A549 (cell line): ENCODE results near the gene NUAK1. TPM values are rescaled to one million over a fixed set of nuclear protein-coding genes. Genes with fewer than 3 reads are reported as not detected.

Experiments used
- ATAC-seq, 2 experiments: fragments of 200-7000 bp in 1 of 2; fragments of >200 bp in 1 of 2; cut with Nextera tagmentation in 1 of 2; cut with Tn5 transposase in 1 of 2; 3 replicates each; pipeline versions ENCODE4 v1.8.0 to v1.9.1; 2018 to 2020; ENCODE audit warnings: mild to moderate bottlenecking in 1 of 2, moderate library complexity in 1 of 2
- CTCF ChIA-PET: fragments of 300-600 bp; sonication (Branson Sonifier 250); formaldehyde crosslinking; extraction: SDS; loops from one replicate; lab custom pipeline; 2021; ENCODE audit warnings: antibody characterized with exemption, inconsistent platforms; lab: Yijun Ruan, JAX
- POLR2A ChIA-PET: fragments of 350-600 bp; formaldehyde crosslinking; extraction: SDS; loops from one replicate; lab custom pipeline; 2021; ENCODE audit warnings: antibody characterized with exemption, inconsistent platforms; lab: Yijun Ruan, JAX
- DNase-seq, 2 experiments: peaks; one replicate each; pipeline versions ENCODE4 v3.0.0 to v3.0.0-alpha.2; 2011 to 2016; ENCODE audit warnings: low read depth in 1 of 2, low spot score in 1 of 2
- FAIRE-seq: peaks from 2 replicates; lab custom pipeline; 2011; peaks lifted over from hg19 to GRCh38; lab: Jason Lieb, UNC
- H3K27ac ChIP-seq, 2 experiments: fragments of >200 bp; sonication (Bioruptor Twin); formaldehyde crosslinking; 3 replicates each; pipeline ENCODE4 v1.5.1; 2016 to 2017
- H3K4me1 ChIP-seq: fragments of >200 bp; sonication (Bioruptor Twin); formaldehyde crosslinking; 3 replicates; pipeline ENCODE4 v1.6.1; 2016
- H3K4me2 ChIP-seq: fragments of >200 bp; sonication (Bioruptor Twin); formaldehyde crosslinking; 3 replicates; pipeline ENCODE4 v1.6.1; 2016
- H3K4me3 ChIP-seq: fragments of >200 bp; sonication (Bioruptor Twin); formaldehyde crosslinking; 3 replicates; pipeline ENCODE4 v1.5.1; 2016
- H3K9me3 ChIP-seq: fragments of >200 bp; sonication (Bioruptor Twin); formaldehyde crosslinking; 3 replicates; pipeline ENCODE4 v1.6.1; 2016
- CBX8 ChIP-seq: fragments of 200-600 bp; sonication (generic); IDR thresholded peaks from 2 replicates; pipeline ENCODE4 v1.6.1; 2016
- CEBPB ChIP-seq, 2 experiments: fragments of >200 bp in 1 of 2; sonication (Bioruptor Twin) in 1 of 2; formaldehyde crosslinking in 1 of 2; IDR thresholded peaks; 2 replicates each; pipeline ENCODE4 v1.6.1; 2012 to 2016
- CHD2 ChIP-seq: fragments of 150-350 bp; IDR thresholded peaks from 2 replicates; pipeline ENCODE4 v1.6.1; 2014; ENCODE audit warnings: low read length; ENCODE audit not compliant: partially characterized antibody
- FOSB ChIP-seq: fragments of 250-450 bp; sonication (Bioruptor Pico); IDR thresholded peaks from 2 replicates; pipeline ENCODE4 v1.5.0; 2020; ENCODE audit warnings: mild to moderate bottlenecking, moderate library complexity
- HDAC2 ChIP-seq: fragments of 200-600 bp; sonication (generic); IDR thresholded peaks from 2 replicates; pipeline ENCODE4 v1.6.1; 2016
- HOXA7 ChIP-seq: fragments of 250-450 bp; sonication (Bioruptor Pico); IDR thresholded peaks from 2 replicates; pipeline ENCODE4 v1.5.0; 2020; ENCODE audit warnings: mild to moderate bottlenecking, moderate library complexity
- JUNB ChIP-seq: fragments of >200 bp; sonication (Bioruptor Twin); formaldehyde crosslinking; IDR thresholded peaks from 2 replicates; pipeline ENCODE4 v1.6.1; 2016
- KDM5A ChIP-seq: fragments of 200-600 bp; sonication (generic); IDR thresholded peaks from 2 replicates; pipeline ENCODE4 v1.6.1; 2016; ENCODE audit warnings: antibody characterized with exemption, mild to moderate bottlenecking
- MYC ChIP-seq: IDR thresholded peaks from 2 replicates; pipeline ENCODE4 v1.6.1; 2012; ENCODE audit warnings: mild to moderate bottlenecking, inconsistent platforms, low read length, improper control_type of control experiment, borderline replicate concordance
- NPAS2 ChIP-seq: fragments of 250-450 bp; sonication (Bioruptor Pico); IDR thresholded peaks from 2 replicates; pipeline ENCODE4 v1.8.0; 2022; ENCODE audit warnings: mild to moderate bottlenecking, moderate library complexity, borderline replicate concordance
- NR3C1 ChIP-seq: fragments of >200 bp; sonication (Bioruptor Twin); formaldehyde crosslinking; IDR thresholded peaks from 3 replicates; pipeline ENCODE4 v1.6.1; 2017
- RAD21 ChIP-seq, 2 experiments: fragments of >200 bp in 1 of 2; sonication (Bioruptor Twin) in 1 of 2; formaldehyde crosslinking in 1 of 2; IDR thresholded peaks in 1 of 2; conservative IDR thresholded peaks in 1 of 2; 2 replicates in 1 of 2; 3 replicates in 1 of 2; pipeline ENCODE4 v1.6.1; 2012 to 2018; ENCODE audit warnings: inconsistent platforms in 1 of 2
- RCOR1 ChIP-seq: fragments of 150-350 bp; IDR thresholded peaks from 2 replicates; pipeline ENCODE4 v1.6.1; 2014; ENCODE audit warnings: antibody characterized with exemption, low read length, low read depth
- RFX5 ChIP-seq: fragments of 450-650 bp; IDR thresholded peaks from 2 replicates; pipeline ENCODE4 v1.7.1; 2014; ENCODE audit warnings: antibody characterized with exemption, mild to moderate bottlenecking, moderate library complexity
- RNF2 ChIP-seq: fragments of 200-600 bp; sonication (generic); IDR thresholded peaks from 2 replicates; pipeline ENCODE4 v1.6.1; 2016; ENCODE audit warnings: low read depth, mild to moderate bottlenecking, antibody characterized with exemption, moderate library complexity, borderline replicate concordance
- SREBF2 ChIP-seq: fragments of 450-650 bp; IDR thresholded peaks from 2 replicates; pipeline ENCODE4 v1.6.1; 2014; ENCODE audit warnings: mild to moderate bottlenecking, moderate library complexity
- TFCP2L1 ChIP-seq: fragments of 250-450 bp; sonication (Bioruptor Pico); IDR thresholded peaks from 2 replicates; pipeline ENCODE4 v1.5.0; 2021; ENCODE audit warnings: mild to moderate bottlenecking
- WGBS: methylation state at CpG from one replicate; pipeline ENCODE4 v1.1.6; 2017; ENCODE audit errors: missing lambda C conversion rate; 5-methylcytosine and 5-hydroxymethylcytosine counted together
- polyA plus RNA-seq, 4 experiments: library from polyadenylated mRNA; depleted of rRNA in 3 of 4; stranded (reverse); fragments of >200 nt; fragmentation: RNase III in 1 of 4; extraction: RNeasy Plus Mini Kit Qiagen cat#74134 plus additional on column Dnase treatment in 1 of 4; gene quantifications; 2 replicates in 3 of 4; 3 replicates in 1 of 4; pipeline ENCODE4 v1.2.3, GENCODE V29; 2011 to 2017
- TF ChIP-seq, protein P1 (sequence below): fragments of 150-350 bp; IDR thresholded peaks from 2 replicates; pipeline ENCODE4 v1.6.1; 2014; ENCODE audit warnings: low read depth, mild to moderate bottlenecking, low read length
- TF ChIP-seq, protein P2 (sequence below): IDR thresholded peaks from 2 replicates; pipeline ENCODE4 v1.6.1; 2012
- TF ChIP-seq, protein P3 (sequence below): fragments of 250-450 bp; sonication (Bioruptor Pico); IDR thresholded peaks from 2 replicates; pipeline ENCODE4 v1.5.0; 2021; ENCODE audit warnings: mild to moderate bottlenecking, moderate library complexity, borderline replicate concordance
- TF ChIP-seq, protein P4 (sequence below): fragments of >200 bp; sonication (Bioruptor Twin); formaldehyde crosslinking; IDR thresholded peaks from 2 replicates; pipeline ENCODE4 v1.6.1; 2016
- TF ChIP-seq, protein P5 (sequence below): fragments of 200-600 bp; sonication (generic); IDR thresholded peaks from 2 replicates; pipeline ENCODE4 v1.6.1; 2016; ENCODE audit warnings: antibody characterized with exemption, mild to moderate bottlenecking, moderate library complexity

Gene NUAK1
- polyA plus RNA-seq, 2 of the 4 experiments (the other 2 are of a cell fraction): 20.8 to 22.3 TPM

DNA sequence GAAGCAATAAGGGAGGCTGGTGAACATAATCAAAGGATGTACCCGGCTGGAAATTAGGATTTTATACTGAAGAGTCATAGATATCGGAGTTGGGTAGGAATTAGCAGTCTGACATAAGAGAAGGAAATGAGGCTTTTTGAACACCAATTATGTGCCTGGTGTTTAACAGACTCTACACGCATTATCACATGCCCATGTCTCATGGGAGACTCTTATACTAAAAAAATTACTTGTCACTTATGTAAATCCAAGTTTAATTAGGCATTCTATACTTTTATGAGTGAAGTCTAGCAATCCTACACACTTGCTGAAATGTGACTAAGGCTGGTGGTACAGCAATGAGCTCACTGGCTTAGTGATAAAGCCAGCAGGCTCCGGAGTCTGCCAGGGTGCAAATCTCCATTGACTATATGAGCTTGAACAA is 93.5 kb downstream of the NUAK1 start (continued):
- TF ChIP-seq, protein P1, sequence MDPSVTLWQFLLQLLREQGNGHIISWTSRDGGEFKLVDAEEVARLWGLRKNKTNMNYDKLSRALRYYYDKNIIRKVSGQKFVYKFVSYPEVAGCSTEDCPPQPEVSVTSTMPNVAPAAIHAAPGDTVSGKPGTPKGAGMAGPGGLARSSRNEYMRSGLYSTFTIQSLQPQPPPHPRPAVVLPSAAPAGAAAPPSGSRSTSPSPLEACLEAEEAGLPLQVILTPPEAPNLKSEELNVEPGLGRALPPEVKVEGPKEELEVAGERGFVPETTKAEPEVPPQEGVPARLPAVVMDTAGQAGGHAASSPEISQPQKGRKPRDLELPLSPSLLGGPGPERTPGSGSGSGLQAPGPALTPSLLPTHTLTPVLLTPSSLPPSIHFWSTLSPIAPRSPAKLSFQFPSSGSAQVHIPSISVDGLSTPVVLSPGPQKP: no peak
- TF ChIP-seq, protein P2, sequence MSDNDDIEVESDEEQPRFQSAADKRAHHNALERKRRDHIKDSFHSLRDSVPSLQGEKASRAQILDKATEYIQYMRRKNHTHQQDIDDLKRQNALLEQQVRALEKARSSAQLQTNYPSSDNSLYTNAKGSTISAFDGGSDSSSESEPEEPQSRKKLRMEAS: no peak
- no peak for TF ChIP-seq RCOR1
- no peak for TF ChIP-seq CHD2

DNA sequence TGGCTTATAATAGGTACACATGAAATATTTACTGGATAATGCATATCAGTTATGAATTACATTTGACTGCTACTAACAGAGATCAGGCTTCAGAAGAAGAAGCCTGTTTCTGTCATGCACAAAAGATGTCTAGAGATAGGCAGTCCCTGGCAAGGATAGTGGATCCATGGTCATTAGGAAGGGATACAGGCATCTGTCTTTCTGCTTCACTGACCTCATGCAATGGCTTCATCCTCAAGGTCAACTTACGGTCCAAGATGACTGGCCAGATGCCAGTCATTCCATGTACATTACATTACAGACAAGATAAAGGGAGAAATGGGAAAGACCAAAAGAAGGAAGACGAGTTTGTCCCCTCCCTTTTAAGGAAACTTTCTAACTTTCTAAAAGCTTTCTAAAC is 94.0 kb downstream of the NUAK1 start:
- Histone ChIP-seq H3K4me2 (0 out of 3 replicates have a peak overlapping the region, but pooled peaks have one; percentile 0), H3K4me1 (peaks cover 11% of the 10 kb centered on the region; the same call in 2 of the 3 replicates), H3K4me3 (no peak overlapping the region), H3K27ac (no peak overlapping the region; a peak in 1 of 6 replicates), H3K9me3 (no peaks in the 10 kb centered on the region)
- FAIRE-seq: no peak
- POLR2A ChIA-PET: no interaction called here
- TF ChIP-seq NPAS2 (no peak), KDM5A (no peak), CBX8 (no peak), RFX5 (no peak), SREBF2 (no peak), CEBPB (IDR thresholded peaks at IDR 0.05) (no peak), RNF2 (no peak), FOSB (CRISPR knock-in tag) (no peak), JUNB (no peak), HOXA7 (no peak), TFCP2L1 (CRISPR knock-in tag) (no peak), MYC (no peak), RAD21 (conservative IDR thresholded peaks at IDR 0.05 in 1 of 2, IDR thresholded peaks at IDR 0.05 in 1 of 2) (no peak), HDAC2 (no peak), NR3C1 (no peak)
- TF ChIP-seq, protein P3, sequence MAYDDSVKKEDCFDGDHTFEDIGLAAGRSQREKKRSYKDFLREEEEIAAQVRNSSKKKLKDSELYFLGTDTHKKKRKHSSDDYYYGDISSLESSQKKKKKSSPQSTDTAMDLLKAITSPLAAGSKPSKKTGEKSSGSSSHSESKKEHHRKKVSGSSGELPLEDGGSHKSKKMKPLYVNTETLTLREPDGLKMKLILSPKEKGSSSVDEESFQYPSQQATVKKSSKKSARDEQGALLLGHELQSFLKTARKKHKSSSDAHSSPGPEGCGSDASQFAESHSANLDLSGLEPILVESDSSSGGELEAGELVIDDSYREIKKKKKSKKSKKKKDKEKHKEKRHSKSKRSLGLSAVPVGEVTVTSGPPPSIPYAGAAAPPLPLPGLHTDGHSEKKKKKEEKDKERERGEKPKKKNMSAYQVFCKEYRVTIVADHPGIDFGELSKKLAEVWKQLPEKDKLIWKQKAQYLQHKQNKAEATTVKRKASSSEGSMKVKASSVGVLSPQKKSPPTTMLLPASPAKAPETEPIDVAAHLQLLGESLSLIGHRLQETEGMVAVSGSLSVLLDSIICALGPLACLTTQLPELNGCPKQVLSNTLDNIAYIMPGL: no peak
- TF ChIP-seq, protein P4, sequence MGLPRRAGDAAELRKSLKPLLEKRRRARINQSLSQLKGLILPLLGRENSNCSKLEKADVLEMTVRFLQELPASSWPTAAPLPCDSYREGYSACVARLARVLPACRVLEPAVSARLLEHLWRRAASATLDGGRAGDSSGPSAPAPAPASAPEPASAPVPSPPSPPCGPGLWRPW: no peak
- TF ChIP-seq, protein P5, sequence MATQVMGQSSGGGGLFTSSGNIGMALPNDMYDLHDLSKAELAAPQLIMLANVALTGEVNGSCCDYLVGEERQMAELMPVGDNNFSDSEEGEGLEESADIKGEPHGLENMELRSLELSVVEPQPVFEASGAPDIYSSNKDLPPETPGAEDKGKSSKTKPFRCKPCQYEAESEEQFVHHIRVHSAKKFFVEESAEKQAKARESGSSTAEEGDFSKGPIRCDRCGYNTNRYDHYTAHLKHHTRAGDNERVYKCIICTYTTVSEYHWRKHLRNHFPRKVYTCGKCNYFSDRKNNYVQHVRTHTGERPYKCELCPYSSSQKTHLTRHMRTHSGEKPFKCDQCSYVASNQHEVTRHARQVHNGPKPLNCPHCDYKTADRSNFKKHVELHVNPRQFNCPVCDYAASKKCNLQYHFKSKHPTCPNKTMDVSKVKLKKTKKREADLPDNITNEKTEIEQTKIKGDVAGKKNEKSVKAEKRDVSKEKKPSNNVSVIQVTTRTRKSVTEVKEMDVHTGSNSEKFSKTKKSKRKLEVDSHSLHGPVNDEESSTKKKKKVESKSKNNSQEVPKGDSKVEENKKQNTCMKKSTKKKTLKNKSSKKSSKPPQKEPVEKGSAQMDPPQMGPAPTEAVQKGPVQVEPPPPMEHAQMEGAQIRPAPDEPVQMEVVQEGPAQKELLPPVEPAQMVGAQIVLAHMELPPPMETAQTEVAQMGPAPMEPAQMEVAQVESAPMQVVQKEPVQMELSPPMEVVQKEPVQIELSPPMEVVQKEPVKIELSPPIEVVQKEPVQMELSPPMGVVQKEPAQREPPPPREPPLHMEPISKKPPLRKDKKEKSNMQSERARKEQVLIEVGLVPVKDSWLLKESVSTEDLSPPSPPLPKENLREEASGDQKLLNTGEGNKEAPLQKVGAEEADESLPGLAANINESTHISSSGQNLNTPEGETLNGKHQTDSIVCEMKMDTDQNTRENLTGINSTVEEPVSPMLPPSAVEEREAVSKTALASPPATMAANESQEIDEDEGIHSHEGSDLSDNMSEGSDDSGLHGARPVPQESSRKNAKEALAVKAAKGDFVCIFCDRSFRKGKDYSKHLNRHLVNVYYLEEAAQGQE: no peak
- CTCF ChIA-PET: no interaction called here
- 29% methylated on average over 2 of the region's 2 CpGs for WGBS
- DNase-seq: peak in 1 of 2 experiments; percentile 39
- peak in 1 of 2 experiments; percentile 57; a peak in 3 of 6 replicates for ATAC-seq
